Cardiac fibroblast (primary cell): ENCODE results near the gene FASN.

Experiments
- DNase-seq, 2 donors: peaks; one replicate each; pipeline versions ENCODE4 v3.0.0 to v3.0.0-alpha.2; 2010; ENCODE audit warnings: low read depth in 2 of 2
- H3K4me3 ChIP-seq, 2 donors: replicated peaks in 1 of 2; 1 replicate in 1 of 2; 2 replicates in 1 of 2; pipeline ENCODE4 v1.5.1; 2011; ENCODE audit warnings: low read depth in 2 of 2, low read length in 2 of 2, mild to moderate bottlenecking in 2 of 2, moderate library complexity in 1 of 2
- CTCF ChIP-seq: IDR thresholded peaks from one replicate; pipeline ENCODE4 v1.5.1; 2011; ENCODE audit warnings: low read depth, mild to moderate bottlenecking, low read length, inconsistent platforms

The FASN gene

GRCh38 chr17:82101767-82102679, 4.0 kb upstream of the FASN start:
- no peak for DNase-seq
- no peak overlapping the region for H3K4me3 ChIP-seq
- TF ChIP-seq CTCF: no peak

- TF ChIP-seq CTCF: no peak
- H3K4me3 ChIP-seq: no peak overlapping the region
- DNase-seq: no peak
These were observed 3.3 kb upstream of the FASN start for GRCh38 chr17:82101301-82101715.

GRCh38 chr17:82100502-82101298, 2.7 kb upstream of the FASN start:
- no peak for TF ChIP-seq CTCF
- no peak overlapping the region for H3K4me3 ChIP-seq
- no peak for DNase-seq

- H3K4me3 ChIP-seq: peak overlapping the region; percentile 39 to 56
- TF ChIP-seq CTCF: no peak
- no peak for DNase-seq
These were observed 1.1 kb upstream of the FASN start for GRCh38 chr17:82098939-82099763.

- no peak for TF ChIP-seq CTCF
- DNase-seq: no peak
- H3K4me3 ChIP-seq: peak overlapping the region; percentile 72 to 77
These were observed 192 bp downstream of the FASN start for GRCh38 chr17:82097919-82098168.

- TF ChIP-seq CTCF: no peak
- DNase-seq: peak; percentile 53 to 81
These were observed 685 bp downstream of the FASN start for GRCh38 chr17:82097184-82097918.

More at GRCh38 chr17:82097184-82097918, 685 bp downstream of the FASN start:
- H3K4me3 ChIP-seq: peak overlapping the region; percentile 72 to 77
